Fibroblast of the aortic adventitia (primary cell): ENCODE measurements around the gene SNURF. TPM values are rescaled to one million over a fixed set of nuclear protein-coding genes. Genes with fewer than 3 reads are reported as not detected.
"Not testable (repeated sequence)": the region's sequence is repeated elsewhere in the genome, so short reads cannot be mapped to it uniquely, and the experiment has no call there.

Experiments used
- DNase-seq: peaks from one replicate; pipeline ENCODE4 v3.0.0-alpha.2; 2010; ENCODE audit warnings: low read depth
- H3K4me3 ChIP-seq: 2 replicates; pipeline ENCODE4 v1.5.1; 2011; ENCODE audit warnings: low read depth, mild to moderate bottlenecking, control low read depth, low read length, moderate library complexity
- small RNA-seq: library from RNA; depleted of rRNA; stranded (forward); fragments of <200 nt; gene quantifications from one replicate; pipeline ENCODE3, GENCODE V24; 2012
- total RNA-seq: library from RNA; depleted of rRNA; stranded (reverse); fragments of >200 nt; gene quantifications from 2 replicates; pipeline ENCODE4 v1.2.3, GENCODE V29; 2012; ENCODE audit warnings: low replicate concordance
- TF ChIP-seq, protein P1 (sequence below): IDR thresholded peaks from 2 replicates; pipeline ENCODE4 v1.5.1; 2011; ENCODE audit warnings: mild to moderate bottlenecking, low read length, control low read depth, inconsistent platforms; ENCODE audit not compliant: insufficient read depth

The SNURF gene
- total RNA-seq, 1 donor, result 5.9 TPM

DNA sequence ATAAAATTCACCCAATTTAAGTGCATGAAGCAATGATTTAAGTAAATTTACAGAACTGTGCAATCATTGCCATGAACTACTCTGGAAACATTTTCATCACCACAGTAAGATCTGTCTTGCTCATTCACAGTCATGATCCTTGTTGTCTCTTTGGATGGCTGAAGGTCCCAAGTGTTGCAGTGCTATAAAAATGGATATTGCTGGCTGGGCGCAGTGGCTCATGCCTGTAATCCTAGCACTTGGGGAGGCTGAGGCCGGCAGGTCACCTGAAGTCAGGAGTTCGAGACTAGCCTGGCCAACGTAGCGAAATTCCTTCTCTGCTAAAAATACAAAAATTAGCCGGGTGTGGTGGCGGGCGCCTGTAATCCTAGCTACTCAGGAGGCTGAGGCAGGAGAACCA lies 17.0 kb downstream of the SNURF start:
- no peak overlapping the region for H3K4me3 ChIP-seq
- TF ChIP-seq, protein P1, sequence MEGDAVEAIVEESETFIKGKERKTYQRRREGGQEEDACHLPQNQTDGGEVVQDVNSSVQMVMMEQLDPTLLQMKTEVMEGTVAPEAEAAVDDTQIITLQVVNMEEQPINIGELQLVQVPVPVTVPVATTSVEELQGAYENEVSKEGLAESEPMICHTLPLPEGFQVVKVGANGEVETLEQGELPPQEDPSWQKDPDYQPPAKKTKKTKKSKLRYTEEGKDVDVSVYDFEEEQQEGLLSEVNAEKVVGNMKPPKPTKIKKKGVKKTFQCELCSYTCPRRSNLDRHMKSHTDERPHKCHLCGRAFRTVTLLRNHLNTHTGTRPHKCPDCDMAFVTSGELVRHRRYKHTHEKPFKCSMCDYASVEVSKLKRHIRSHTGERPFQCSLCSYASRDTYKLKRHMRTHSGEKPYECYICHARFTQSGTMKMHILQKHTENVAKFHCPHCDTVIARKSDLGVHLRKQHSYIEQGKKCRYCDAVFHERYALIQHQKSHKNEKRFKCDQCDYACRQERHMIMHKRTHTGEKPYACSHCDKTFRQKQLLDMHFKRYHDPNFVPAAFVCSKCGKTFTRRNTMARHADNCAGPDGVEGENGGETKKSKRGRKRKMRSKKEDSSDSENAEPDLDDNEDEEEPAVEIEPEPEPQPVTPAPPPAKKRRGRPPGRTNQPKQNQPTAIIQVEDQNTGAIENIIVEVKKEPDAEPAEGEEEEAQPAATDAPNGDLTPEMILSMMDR, result no peak
- DNase-seq, result no peak

DNA sequence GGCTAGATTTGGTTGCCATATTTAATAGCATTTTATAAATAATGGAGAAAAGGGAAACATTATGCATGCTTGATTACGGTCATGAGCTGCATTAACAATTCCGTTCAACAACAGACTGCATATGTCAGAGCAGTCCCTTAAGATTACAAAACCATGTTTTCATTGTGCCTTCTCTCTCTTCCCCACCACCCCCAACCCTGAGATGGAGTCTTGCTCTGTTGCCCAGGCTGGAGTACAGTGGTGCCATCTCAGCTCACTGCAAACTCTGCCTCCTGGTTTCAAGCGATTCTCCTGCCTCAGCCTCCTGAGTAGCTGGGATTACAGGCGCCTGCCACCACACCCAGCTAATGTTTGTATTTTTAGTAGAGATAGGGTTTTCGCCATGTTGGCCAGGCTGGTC lies 17.9 kb downstream of the SNURF start:
- H3K4me3 ChIP-seq, DNase-seq: not testable (repeated sequence)

DNA sequence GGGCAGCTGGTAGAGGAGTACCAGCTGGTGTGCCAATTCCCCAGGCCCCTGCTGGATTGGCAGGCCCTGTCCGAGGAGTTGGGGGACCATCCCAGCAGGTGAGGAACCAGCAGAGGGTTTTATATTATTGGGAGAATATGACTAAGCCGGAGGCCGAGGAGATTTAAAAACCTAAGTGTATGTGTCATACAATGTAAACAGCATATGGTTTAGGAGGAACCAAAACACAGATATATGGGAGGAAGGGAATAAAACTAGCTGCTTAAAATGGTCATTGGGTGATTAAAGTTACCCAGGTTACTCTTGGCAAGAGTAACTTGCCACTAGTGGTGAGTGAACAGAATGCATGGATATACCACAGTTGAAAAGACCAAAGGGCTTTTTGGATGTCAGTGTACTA lies 22.1 kb downstream of the SNURF start:
- TF ChIP-seq, protein P1, result no peak
- DNase-seq, result no peak
- no peak overlapping the region for H3K4me3 ChIP-seq

DNA sequence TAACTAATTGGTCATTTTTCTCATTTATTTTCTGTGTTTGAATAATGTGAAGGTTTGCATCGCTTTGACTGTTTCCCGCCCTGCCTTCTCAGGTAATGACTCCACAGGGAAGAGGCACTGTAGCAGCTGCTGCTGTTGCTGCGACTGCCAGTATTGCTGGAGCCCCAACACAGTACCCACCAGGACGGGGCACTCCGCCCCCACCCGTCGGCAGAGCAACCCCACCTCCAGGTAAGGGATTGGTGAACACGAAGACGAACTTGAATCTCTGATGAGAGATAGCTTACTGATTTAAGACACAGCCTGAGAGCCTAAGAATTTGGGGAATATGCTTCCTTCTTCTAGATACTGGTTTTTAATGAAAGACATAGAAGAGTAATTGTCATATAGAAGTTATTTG lies 22.9 kb downstream of the SNURF start:
- H3K4me3 ChIP-seq, result no peak overlapping the region
- no peak for DNase-seq
- TF ChIP-seq, protein P1, result no peak

DNA sequence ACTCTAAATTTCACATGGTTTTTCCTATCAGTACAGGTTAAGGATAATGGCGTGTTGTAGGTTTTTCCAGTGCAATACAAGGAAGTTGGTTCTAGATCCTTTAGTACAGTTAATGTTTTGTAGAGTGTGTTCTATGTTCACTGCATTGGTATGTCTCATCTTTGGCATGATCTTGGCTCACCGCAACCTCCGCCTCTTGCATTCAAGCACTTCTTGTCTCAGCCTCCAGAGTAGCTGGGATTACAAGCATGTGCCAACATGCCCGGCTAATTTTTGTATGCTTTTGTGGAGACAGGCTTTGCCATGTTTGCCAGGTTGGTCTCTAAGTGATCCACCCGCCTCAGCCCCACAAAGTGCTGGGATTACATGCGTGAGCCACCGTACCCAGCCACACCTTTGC lies 30.4 kb downstream of the SNURF start:
- no peak overlapping the region for H3K4me3 ChIP-seq
- DNase-seq, result no peak
- TF ChIP-seq, protein P1, result no peak

DNA sequence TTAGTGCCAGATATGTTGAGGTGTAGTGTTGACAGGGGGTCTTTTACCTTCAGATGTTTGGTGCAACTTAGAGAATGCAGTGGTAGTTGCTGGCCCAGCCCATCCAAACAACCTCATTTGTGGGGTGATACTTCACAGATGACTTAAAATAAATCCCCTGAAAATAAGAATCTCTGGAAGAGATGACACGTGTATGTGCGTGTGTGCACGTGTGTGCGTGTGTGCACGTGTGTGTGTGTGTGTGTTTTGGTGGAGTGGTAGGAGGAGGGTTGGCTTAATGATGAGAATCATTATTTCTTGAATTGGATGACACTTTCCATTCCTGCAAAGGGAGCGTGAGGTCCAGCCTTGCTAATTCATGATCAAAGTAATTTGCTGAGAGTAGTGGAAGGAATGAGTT lies 31.9 kb downstream of the SNURF start:
- DNase-seq, result no peak
- H3K4me3 ChIP-seq, result no peak overlapping the region
- TF ChIP-seq, protein P1, result no peak

Small RNAs within 50 kb of the gene (small RNA-seq; reads per million reads assigned to genes)
- gene AC090602.1 (not detected), gene AC124312.4 (not detected), gene AC124312.5 (not detected)

Other genes with a start within 250 kb of the SNURF start
- gene SNRPN, start within 50 bp of the SNURF start, total RNA-seq, result 49.3 and 200 TPM in 2 replicates